ENCODE measurements around the gene ANAPC13. TPM values are rescaled to one million over a fixed set of nuclear protein-coding genes. Genes with fewer than 3 reads are reported as not detected.
A peak's percentile ranks its signal among the peaks of the same experiment; 100 is the strongest.

Gene ANAPC13
- total RNA-seq, 1 experiment from 2014 or later = 61.5 TPM

DNA sequence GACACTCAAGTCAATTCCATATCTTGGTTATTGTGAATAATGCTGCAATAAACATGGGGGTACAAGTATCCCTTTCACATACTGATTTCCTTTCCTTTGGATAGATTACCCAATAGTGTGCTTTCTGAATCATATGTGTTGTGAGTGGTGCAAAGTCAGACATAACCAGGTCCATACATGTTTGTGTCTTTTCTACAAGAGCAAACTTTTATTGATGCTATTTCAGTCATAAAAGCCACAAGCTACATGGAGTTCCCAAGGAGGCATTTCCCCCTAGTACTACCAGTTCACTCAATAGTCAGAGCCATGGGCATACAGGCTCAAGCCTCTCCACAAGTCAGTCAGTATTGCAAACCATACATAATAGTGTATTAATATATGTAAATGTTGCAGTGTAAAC lies 10.2 kb upstream of the ANAPC13 start:
- no TSS peak for BruUV-seq (replicated peaks)
- peaks cover 13% of the 10 kb centered on the region for H3K36me3 Mint-ChIP-seq (ENCODE audit: insufficient read depth, unreplicated experiment)
- ChIA-PET POLR2A (interaction anchor here (0.7 kb wide), 1 partner anchor 118 kb away, joined by 4 read pairs; no protein-coding TSS in a partner anchor), CTCF (interaction anchor here (0.6 to 1.6 kb wide), 4 partner anchors 10 to 1634 kb away, joined by 3 to 7 read pairs (median 4); no protein-coding TSS in a partner anchor)
- TF ChIP-seq, protein P1, sequence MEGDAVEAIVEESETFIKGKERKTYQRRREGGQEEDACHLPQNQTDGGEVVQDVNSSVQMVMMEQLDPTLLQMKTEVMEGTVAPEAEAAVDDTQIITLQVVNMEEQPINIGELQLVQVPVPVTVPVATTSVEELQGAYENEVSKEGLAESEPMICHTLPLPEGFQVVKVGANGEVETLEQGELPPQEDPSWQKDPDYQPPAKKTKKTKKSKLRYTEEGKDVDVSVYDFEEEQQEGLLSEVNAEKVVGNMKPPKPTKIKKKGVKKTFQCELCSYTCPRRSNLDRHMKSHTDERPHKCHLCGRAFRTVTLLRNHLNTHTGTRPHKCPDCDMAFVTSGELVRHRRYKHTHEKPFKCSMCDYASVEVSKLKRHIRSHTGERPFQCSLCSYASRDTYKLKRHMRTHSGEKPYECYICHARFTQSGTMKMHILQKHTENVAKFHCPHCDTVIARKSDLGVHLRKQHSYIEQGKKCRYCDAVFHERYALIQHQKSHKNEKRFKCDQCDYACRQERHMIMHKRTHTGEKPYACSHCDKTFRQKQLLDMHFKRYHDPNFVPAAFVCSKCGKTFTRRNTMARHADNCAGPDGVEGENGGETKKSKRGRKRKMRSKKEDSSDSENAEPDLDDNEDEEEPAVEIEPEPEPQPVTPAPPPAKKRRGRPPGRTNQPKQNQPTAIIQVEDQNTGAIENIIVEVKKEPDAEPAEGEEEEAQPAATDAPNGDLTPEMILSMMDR (IDR thresholded peaks at IDR 0.05; ENCODE audit: unreplicated experiment) = no peak
- no peaks in the 10 kb centered on the region for H3K27me3 Mint-ChIP-seq (ENCODE audit: insufficient read depth, unreplicated experiment)
- no peak overlapping the region for H3K27ac Mint-ChIP-seq (ENCODE audit: low read depth, unreplicated experiment)
- intact Hi-C loops (cut with micrococcal nuclease) = no loop called here
- H3K4me1 Mint-ChIP-seq (ENCODE audit: insufficient read depth, unreplicated experiment) = no peaks in the 10 kb centered on the region
- no peak for DNase-seq (ENCODE audit: unreplicated experiment)
- no peak overlapping the region for H3K4me3 Mint-ChIP-seq (ENCODE audit: unreplicated experiment)
- H3K9me3 Mint-ChIP-seq (ENCODE audit: unreplicated experiment) = no peaks in the 10 kb centered on the region

- intact Hi-C loops (cut with micrococcal nuclease) = loop anchor here (5.0 kb wide), 1 partner anchor 282 kb away; no protein-coding TSS in a partner anchor
- POLR2A ChIA-PET = no interaction called here
- H3K27ac Mint-ChIP-seq (ENCODE audit: low read depth, unreplicated experiment) = no peak overlapping the region
- H3K27me3 Mint-ChIP-seq (ENCODE audit: insufficient read depth, unreplicated experiment) = no peaks in the 10 kb centered on the region
- no peaks in the 10 kb centered on the region for H3K9me3 Mint-ChIP-seq (ENCODE audit: unreplicated experiment)
- no peaks in the 10 kb centered on the region for H3K4me1 Mint-ChIP-seq (ENCODE audit: insufficient read depth, unreplicated experiment)
- peaks cover 6% of the 10 kb centered on the region for H3K36me3 Mint-ChIP-seq (ENCODE audit: insufficient read depth, unreplicated experiment)
- BruUV-seq (replicated peaks) = no TSS peak
- DNase-seq (ENCODE audit: unreplicated experiment) = no peak
- CTCF ChIA-PET = interaction anchor here (1.0 to 2.0 kb wide), 6 partner anchors 12 to 186 kb away, joined by 3 to 7 read pairs (median 6); no protein-coding TSS in a partner anchor
- TF ChIP-seq, protein P1 (IDR thresholded peaks at IDR 0.05; ENCODE audit: unreplicated experiment) = no peak
- no peak overlapping the region for H3K4me3 Mint-ChIP-seq (ENCODE audit: unreplicated experiment)
These were observed 8.7 kb upstream of the ANAPC13 start for GRCh38 chr3:134494495-134494894.

GRCh38 chr3:134487406-134487805 lies 1.6 kb upstream of the ANAPC13 start:
- POLR2A ChIA-PET = interaction anchor here (0.6 to 6.3 kb wide), 13 partner anchors 11 to 269 kb away, joined by 3 to 77 read pairs (median 3); partner anchors contain the start of genes AMOTL2 and RYK
- no TSS peak for BruUV-seq (replicated peaks)
- Mint-ChIP-seq H3K9me3 (ENCODE audit: unreplicated experiment) (no peaks in the 10 kb centered on the region), H3K4me1 (ENCODE audit: insufficient read depth, unreplicated experiment) (peaks cover 30% of the 10 kb centered on the region), H3K27ac (ENCODE audit: low read depth, unreplicated experiment) (peak overlapping the region; percentile 87), H3K36me3 (ENCODE audit: insufficient read depth, unreplicated experiment) (peaks cover 13% of the 10 kb centered on the region), H3K27me3 (ENCODE audit: insufficient read depth, unreplicated experiment) (no peaks in the 10 kb centered on the region), H3K4me3 (ENCODE audit: unreplicated experiment) (peak overlapping the region; percentile 75)
- intact Hi-C loops (cut with micrococcal nuclease) = no loop called here
- TF ChIP-seq, protein P1 (IDR thresholded peaks at IDR 0.05; ENCODE audit: unreplicated experiment) = no peak
- no peak for DNase-seq (ENCODE audit: unreplicated experiment)
- CTCF ChIA-PET = interaction anchor here (0.7 to 16.7 kb wide), 7 partner anchors 9 to 275 kb away, joined by 3 to 449 read pairs (median 4); partner anchors contain the start of gene AMOTL2

DNA sequence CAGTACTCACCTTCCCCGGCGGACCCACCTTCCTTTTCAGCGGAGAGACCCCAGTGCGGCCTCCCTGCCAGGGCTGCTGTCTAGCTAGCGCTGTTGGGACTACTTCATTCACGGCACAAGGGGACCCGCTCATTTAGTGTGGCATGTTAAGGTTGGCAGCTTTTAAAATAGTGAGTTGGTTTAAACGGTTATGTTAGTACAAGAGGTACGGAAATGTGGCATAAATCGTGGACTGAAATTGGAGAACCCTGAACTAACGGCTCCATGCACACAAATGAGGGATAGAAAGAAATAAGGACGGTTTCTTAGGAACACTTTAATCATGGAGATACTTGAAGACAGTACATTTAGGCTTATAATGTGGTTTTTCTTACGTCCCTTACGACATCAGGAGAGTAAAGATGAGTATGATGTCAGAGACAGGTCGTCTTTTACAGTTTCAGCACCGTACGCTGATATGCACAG lies 824 bp upstream of the ANAPC13 start:
- H3K4me3 Mint-ChIP-seq (ENCODE audit: unreplicated experiment) = peak overlapping the region; percentile 75

More for the DNA sequence above, 824 bp upstream of the ANAPC13 start:
- CTCF ChIA-PET = interaction anchor here (0.6 to 16.7 kb wide), 7 partner anchors 10 to 1485 kb away, joined by 4 to 449 read pairs (median 5); partner anchors contain the start of gene AMOTL2
- BruUV-seq (replicated peaks) = no TSS peak
- H3K27me3 Mint-ChIP-seq (ENCODE audit: insufficient read depth, unreplicated experiment) = no peaks in the 10 kb centered on the region
- H3K4me1 Mint-ChIP-seq (ENCODE audit: insufficient read depth, unreplicated experiment) = peaks cover 31% of the 10 kb centered on the region
- TF ChIP-seq, protein P1 (IDR thresholded peaks at IDR 0.05; ENCODE audit: unreplicated experiment) = no peak
- H3K9me3 Mint-ChIP-seq (ENCODE audit: unreplicated experiment) = no peaks in the 10 kb centered on the region
- intact Hi-C loops (cut with micrococcal nuclease) = no loop called here
- H3K36me3 Mint-ChIP-seq (ENCODE audit: insufficient read depth, unreplicated experiment) = peaks cover 21% of the 10 kb centered on the region
- peak overlapping the region; percentile 87 for H3K27ac Mint-ChIP-seq (ENCODE audit: low read depth, unreplicated experiment)
- POLR2A ChIA-PET = interaction anchor here (0.9 to 6.3 kb wide), 15 partner anchors 10 to 275 kb away, joined by 3 to 77 read pairs (median 8); partner anchors contain the start of genes AMOTL2 and RYK
- peak; percentile 40 for DNase-seq (ENCODE audit: unreplicated experiment)
